Stomach (tissue), 9 donors: ENCODE data around the gene TUFM. TPM values are rescaled to one million over a fixed set of nuclear protein-coding genes. Genes with fewer than 3 reads are reported as not detected.
"Not testable (repeated sequence)": the region's sequence is repeated elsewhere in the genome, so short reads cannot be mapped to it uniquely, and the experiment has no call there.

Experiments used
- DNase-seq, 2 donors: peaks; one replicate each; pipeline versions ENCODE4 v3.0.0 to v3.0.0-alpha.2; 2013 to 2019
- H3K27ac ChIP-seq, 5 donors: fragments of 200-600 bp in 4 of 5; sonication (generic) in 4 of 5; one replicate each; pipeline ENCODE4 v1.5.1; 2013 to 2019; ENCODE audit warnings: mild to moderate bottlenecking in 1 of 5, moderate library complexity in 1 of 5
- H3K27me3 ChIP-seq, 3 donors: fragments of 200-600 bp; sonication (generic); one replicate each; pipeline ENCODE4 v1.5.1; 2017 to 2019; ENCODE audit warnings: mixed run types in 1 of 3
- H3K36me3 ChIP-seq, 4 donors: fragments of 200-600 bp; sonication (generic); 1 replicate in 3 of 4; 2 replicates in 1 of 4; pipeline ENCODE4 v1.5.1; 2016 to 2019
- H3K4me1 ChIP-seq, 4 donors: fragments of 200-600 bp; sonication (generic); one replicate each; pipeline ENCODE4 v1.5.1; 2016 to 2019
- H3K4me3 ChIP-seq, 4 donors: fragments of 200-600 bp; sonication (generic) in 3 of 4; one replicate each; pipeline ENCODE4 v1.5.1; 2016 to 2019; ENCODE audit warnings: mild to moderate bottlenecking in 1 of 4
- H3K9me3 ChIP-seq, 4 donors: fragments of 200-600 bp; sonication (generic); one replicate each; pipeline ENCODE4 v1.5.1; 2016 to 2019
- EP300 ChIP-seq: sonication (generic); formaldehyde crosslinking; IDR thresholded peaks from one replicate; pipeline ENCODE4 v1.6.1; 2017; ENCODE audit warnings: antibody characterized with exemption
- POLR2A ChIP-seq, 4 donors: fragments of 450-650 bp; IDR thresholded peaks; one replicate each; pipeline ENCODE4 v1.6.1; 2016; ENCODE audit warnings: antibody characterized with exemption in 4 of 4, control low read depth in 2 of 4, mild to moderate bottlenecking in 1 of 4, moderate library complexity in 1 of 4
- POLR2AphosphoS5 ChIP-seq, 3 donors: sonication (generic); formaldehyde crosslinking; IDR thresholded peaks; one replicate each; pipeline ENCODE4 v1.6.1; 2016; ENCODE audit warnings: antibody characterized with exemption in 3 of 3
- WGBS, 5 donors: extraction: QIAGEN DNeasy Blood & Tissue Kit in 3 of 5; methylation state at CpG; one replicate each; pipeline versions ENCODE4 v1.1.5 to v1.1.7; 2013 to 2018; 5-methylcytosine and 5-hydroxymethylcytosine counted together
- intact Hi-C: fragments of 100-400 bp; cut with DNase I; formaldehyde crosslinking; loops from one replicate; pipeline ENCODE4 v1.15.1; 2023; ENCODE audit warnings: low total_unique reads
- polyA plus RNA-seq, 3 donors: library from polyadenylated mRNA; stranded (reverse); fragments of 200-250 nt; gene quantifications; one replicate each; pipeline ENCODE4 v1.2.3, GENCODE V29; 2013
- total RNA-seq, 5 donors: library from RNA; depleted of rRNA; stranded (reverse); fragments of >200 nt; gene quantifications; one replicate each; pipeline versions ENCODE4 v1.1.0 to v1.2.3, GENCODE V29; 2014 to 2016
- TF ChIP-seq, protein P1 (sequence below), 7 experiments: fragments of 450-650 bp in 4 of 7; fragments of 200-600 bp in 3 of 7; sonication (generic) in 3 of 7; IDR thresholded peaks; one replicate each; pipeline ENCODE4 v1.5.1; 2016 to 2019; ENCODE audit warnings: antibody characterized with exemption in 7 of 7, control low read depth in 2 of 7, mild to moderate bottlenecking in 1 of 7
- donor health status: healthy with polysubstance abuse.
- donor health status: Bipolar disorder and iron deficiency.
- donor health status: healthy.

TUFM gene
- total and polyA plus RNA-seq, 8 donors, result 49.8 to 286 (median 98.8) TPM

DNA sequence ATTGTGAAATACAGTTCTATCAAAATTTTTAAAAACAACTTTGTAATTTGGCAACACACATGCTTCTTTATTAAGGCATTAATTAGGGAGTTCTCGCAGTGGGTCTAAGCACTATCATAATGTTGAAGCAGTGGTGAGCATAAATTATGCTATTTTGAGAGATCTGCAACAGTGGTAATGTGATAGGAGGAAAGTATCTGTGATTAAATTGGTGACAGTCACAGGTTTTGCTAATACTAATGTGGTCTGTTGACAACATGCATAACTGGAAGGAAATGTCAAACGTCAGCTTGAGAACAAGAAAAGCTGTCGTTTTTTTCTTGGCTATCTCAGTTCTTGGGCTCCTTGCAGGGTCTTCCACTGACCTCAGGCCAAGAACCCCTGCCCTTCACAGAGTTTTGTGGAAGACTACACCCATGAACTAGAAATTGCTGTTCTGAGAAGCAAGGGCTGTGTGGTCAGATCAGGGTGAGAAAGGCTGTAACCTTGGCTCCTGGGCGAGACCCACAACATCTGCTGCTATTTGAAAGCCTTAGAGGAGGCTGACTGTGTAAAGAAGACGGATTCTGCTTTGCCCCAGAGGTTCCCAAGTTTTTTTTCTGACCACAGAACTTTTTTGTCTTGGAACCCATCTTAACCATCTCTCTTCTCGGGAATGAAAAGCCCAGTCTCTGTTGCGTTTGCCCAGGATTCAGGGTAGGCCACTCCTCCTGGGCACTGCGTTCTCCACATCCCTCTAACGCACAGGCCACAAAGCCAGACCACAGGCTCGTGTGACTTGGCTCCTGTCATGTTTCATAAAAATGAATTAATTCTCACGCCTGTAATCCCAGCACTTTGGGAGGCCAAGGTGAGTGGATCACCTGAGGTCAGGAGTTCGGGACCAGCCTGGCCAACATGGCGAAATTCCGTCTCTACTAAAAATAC lies 46.1 kb upstream of the TUFM start:
- no peak for DNase-seq
- Histone ChIP-seq H3K4me3 (no peak overlapping the region), H3K4me1 (no peaks in the 10 kb centered on the region), H3K36me3 (no peaks in the 10 kb centered on the region), H3K27ac (no peak overlapping the region), H3K27me3 (no peaks in the 10 kb centered on the region), H3K9me3 (no peaks in the 10 kb centered on the region)
- TF ChIP-seq, protein P1, sequence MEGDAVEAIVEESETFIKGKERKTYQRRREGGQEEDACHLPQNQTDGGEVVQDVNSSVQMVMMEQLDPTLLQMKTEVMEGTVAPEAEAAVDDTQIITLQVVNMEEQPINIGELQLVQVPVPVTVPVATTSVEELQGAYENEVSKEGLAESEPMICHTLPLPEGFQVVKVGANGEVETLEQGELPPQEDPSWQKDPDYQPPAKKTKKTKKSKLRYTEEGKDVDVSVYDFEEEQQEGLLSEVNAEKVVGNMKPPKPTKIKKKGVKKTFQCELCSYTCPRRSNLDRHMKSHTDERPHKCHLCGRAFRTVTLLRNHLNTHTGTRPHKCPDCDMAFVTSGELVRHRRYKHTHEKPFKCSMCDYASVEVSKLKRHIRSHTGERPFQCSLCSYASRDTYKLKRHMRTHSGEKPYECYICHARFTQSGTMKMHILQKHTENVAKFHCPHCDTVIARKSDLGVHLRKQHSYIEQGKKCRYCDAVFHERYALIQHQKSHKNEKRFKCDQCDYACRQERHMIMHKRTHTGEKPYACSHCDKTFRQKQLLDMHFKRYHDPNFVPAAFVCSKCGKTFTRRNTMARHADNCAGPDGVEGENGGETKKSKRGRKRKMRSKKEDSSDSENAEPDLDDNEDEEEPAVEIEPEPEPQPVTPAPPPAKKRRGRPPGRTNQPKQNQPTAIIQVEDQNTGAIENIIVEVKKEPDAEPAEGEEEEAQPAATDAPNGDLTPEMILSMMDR (IDR thresholded peaks at IDR 0.05), result no peak
- TF ChIP-seq POLR2AphosphoS5 (IDR thresholded peaks at IDR 0.05) (no peak), EP300 (no peak)
- intact Hi-C loops, result no loop called here
- 69 to 76% (median 75%) methylated on average over 14 of the region's 14 CpGs for WGBS, 5 donors

DNA sequence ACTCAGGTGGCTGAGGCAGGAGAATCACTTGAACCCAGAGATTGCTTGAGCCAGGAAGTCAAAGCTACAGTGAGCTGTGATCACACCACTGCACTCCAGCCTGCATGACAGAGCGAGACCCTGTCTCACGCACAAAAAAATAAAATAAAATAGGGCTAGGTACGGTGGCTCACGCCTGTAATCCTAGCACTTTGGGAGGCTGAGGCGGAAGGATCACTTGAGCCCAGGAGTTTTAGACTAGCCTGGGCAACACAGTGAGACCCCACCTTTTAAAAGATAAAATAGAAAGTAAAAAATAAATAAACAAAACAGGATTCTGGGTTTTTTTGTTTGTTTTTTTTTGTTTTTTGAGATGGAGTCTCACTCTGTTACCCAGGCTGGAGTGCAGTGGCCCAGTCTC lies 44.2 kb upstream of the TUFM start:
- H3K9me3 ChIP-seq, H3K36me3 ChIP-seq, H3K4me1 ChIP-seq, H3K4me3 ChIP-seq, H3K27ac ChIP-seq, H3K27me3 ChIP-seq, DNase-seq, intact Hi-C loops: not testable (repeated sequence)
- 92 to 98% (median 95%) methylated on average over 5 of the region's 5 CpGs for WGBS, 5 donors

DNA sequence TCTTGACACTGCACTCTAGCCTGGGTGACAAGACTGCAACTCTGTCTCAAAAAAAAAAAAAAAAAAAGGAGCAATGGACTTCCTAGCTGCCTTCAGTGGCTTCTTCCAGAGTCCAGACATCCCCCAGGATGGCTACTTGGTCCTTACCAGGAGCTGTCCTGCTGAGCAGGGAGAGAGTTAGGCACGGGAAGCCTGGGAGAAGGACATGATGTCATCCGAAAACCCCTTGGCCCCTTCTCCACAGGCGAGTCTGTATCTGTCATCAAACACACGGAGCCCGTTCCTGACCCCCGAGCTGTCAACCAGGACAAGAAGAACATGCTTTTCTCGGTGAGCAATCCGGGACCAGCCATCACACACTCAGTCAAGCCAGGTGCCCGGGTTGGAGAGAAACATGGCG lies 40.8 kb upstream of the TUFM start:
- TF ChIP-seq EP300 (no peak), POLR2A (IDR thresholded peaks at IDR 0.05) (no peak), POLR2AphosphoS5 (IDR thresholded peaks at IDR 0.05) (no peak)
- TF ChIP-seq, protein P1 (IDR thresholded peaks at IDR 0.05), result no peak
- H3K27me3 ChIP-seq, result peaks cover 0 to 25% (median 7%) of the 10 kb centered on the region in 3 donors
- no peaks in the 10 kb centered on the region for H3K9me3 ChIP-seq
- 71 to 82% (median 77%) methylated on average over 10 of the region's 10 CpGs for WGBS, 5 donors
- no peaks in the 10 kb centered on the region for H3K36me3 ChIP-seq
- intact Hi-C loops, result loop anchor here (10.0 kb wide), 2 partner anchors 48 to 52 kb away; partner anchors contain the start of gene CD19
- DNase-seq, result no peak
- no peaks in the 10 kb centered on the region for H3K4me1 ChIP-seq
- H3K4me3 ChIP-seq, result no peak overlapping the region
- H3K27ac ChIP-seq, result no peak overlapping the region

DNA sequence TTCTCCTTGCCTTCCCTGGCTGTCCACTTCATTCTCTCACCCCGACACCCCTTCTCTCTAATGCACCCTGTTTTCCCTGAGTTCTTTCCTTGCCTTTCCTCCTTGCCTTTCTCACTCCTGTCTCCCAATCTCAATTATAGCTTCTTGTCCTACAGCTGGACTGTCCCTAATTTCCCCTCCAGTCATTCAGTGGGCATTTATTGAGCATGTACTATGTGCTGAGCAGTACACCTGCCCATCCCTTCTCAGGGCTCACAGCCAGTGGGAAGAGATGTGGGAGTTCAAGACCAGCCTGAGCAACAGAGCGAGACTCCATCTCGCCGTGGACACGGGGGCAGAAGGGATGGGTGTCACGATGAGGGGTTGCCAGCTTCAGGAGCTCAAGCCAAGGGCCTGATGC lies 37.9 kb upstream of the TUFM start:
- 89 to 98% (median 95%) methylated on average over 6 of the region's 6 CpGs for WGBS, 5 donors
- H3K9me3 ChIP-seq, result no peaks in the 10 kb centered on the region

DNA sequence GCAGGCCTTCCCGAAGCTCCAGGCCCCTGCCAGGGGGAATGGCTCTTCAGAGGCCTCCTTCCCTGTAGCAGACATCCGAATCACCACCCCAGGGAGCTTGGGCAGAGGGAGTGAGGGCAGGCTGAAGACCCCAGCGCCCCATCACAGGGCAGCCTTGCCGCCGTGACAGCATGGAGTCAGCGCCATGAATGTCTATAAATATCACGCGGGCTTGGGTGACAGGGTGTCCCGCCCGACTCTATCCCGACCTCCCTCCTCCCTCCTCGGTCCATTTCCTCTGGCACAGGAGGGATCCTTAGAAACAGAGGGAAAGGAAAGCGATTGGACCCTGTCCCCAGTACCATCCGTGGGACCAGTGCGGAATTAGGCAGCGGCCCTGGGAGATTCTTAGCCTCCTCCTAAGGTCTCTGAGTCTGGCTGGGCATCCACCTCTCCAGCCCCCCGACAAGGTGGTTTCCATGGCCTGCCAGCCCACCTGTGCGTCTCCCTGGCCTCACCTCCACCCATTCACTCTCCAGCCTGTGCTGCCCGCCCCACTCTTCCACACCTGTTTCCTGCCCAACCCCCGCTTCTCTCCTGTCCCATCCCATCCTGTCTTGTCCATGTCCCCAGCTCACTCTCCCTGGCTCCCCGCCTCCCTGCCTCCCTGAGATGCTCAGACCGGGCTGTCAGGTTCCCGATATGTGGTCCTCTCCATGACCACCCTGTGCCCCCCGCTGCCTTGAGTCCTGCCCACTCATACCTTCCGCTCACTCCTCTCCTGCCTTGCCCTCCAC lies 37.3 kb upstream of the TUFM start:
- H3K27ac ChIP-seq, result no peak overlapping the region
- no peaks in the 10 kb centered on the region for H3K9me3 ChIP-seq
- WGBS, 5 donors, result 58 to 73% (median 63%) methylated on average over 23 to 25 of the region's 25 CpGs
- peaks cover 14 to 20% (median 18%) of the 10 kb centered on the region in 4 donors for H3K4me1 ChIP-seq
- no peaks in the 10 kb centered on the region for H3K36me3 ChIP-seq
- intact Hi-C loops, result loop anchor here (10.0 kb wide), 2 partner anchors 49 to 51 kb away; partner anchors contain the start of gene CD19
- TF ChIP-seq EP300 (no peak), POLR2AphosphoS5 (IDR thresholded peaks at IDR 0.05) (no peak), POLR2A (IDR thresholded peaks at IDR 0.05) (no peak)
- TF ChIP-seq, protein P1 (IDR thresholded peaks at IDR 0.05), result no peak
- no peak for DNase-seq
- no peak overlapping the region for H3K4me3 ChIP-seq
- peaks cover 0 to 44% (median 10%) of the 10 kb centered on the region in 3 donors for H3K27me3 ChIP-seq

More for the DNA sequence above, 37.9 kb upstream of the TUFM start:
- H3K4me3 ChIP-seq, result no peak overlapping the region
- H3K36me3 ChIP-seq, result no peaks in the 10 kb centered on the region
- H3K27ac ChIP-seq, result no peak overlapping the region
- H3K4me1 ChIP-seq, result peaks cover 12 to 15% (median 15%) of the 10 kb centered on the region in 4 donors
- peaks cover 0 to 44% (median 10%) of the 10 kb centered on the region in 3 donors for H3K27me3 ChIP-seq
- no peak for DNase-seq
- intact Hi-C loops, result loop anchor here (10.0 kb wide), 2 partner anchors 49 to 51 kb away; partner anchors contain the start of gene CD19
- no peak for TF ChIP-seq EP300
- TF ChIP-seq POLR2A (IDR thresholded peaks at IDR 0.05), result no peak
